HepG2 (cell line): ENCODE measurements around the gene C19orf47.

Source experiments
- ARHGAP35 ChIP-seq: sonication (generic); formaldehyde crosslinking; IDR thresholded peaks from 2 replicates; pipeline ENCODE4 v1.9.0; 2022; ENCODE audit warnings: mild to moderate bottlenecking, inconsistent platforms, moderate library complexity, missing genetic modification reagents, borderline replicate concordance
- ATF7 ChIP-seq, 2 experiments: fragments of 450-650 bp in 1 of 2; sonication (generic) in 1 of 2; formaldehyde crosslinking in 1 of 2; IDR thresholded peaks; 2 replicates each; pipeline versions ENCODE4 v1.4.0 to v1.6.1; 2016 to 2020; ENCODE audit warnings: antibody characterized with exemption in 1 of 2, mild to moderate bottlenecking in 1 of 2, missing genetic modification reagents in 1 of 2
- ELF4 ChIP-seq: sonication (generic); formaldehyde crosslinking; IDR thresholded peaks from 2 replicates; pipeline ENCODE4 v1.5.0; 2020; ENCODE audit warnings: missing genetic modification reagents, mild to moderate bottlenecking, moderate library complexity, borderline replicate concordance
- MAFF ChIP-seq: IDR thresholded peaks from 2 replicates; pipeline ENCODE4 v1.6.1; 2011; ENCODE audit warnings: low read depth, low read length, improper control_type of control experiment
- MLX ChIP-seq: IDR thresholded peaks from 2 replicates; pipeline ENCODE4 v1.6.1; 2016
- MTA3 ChIP-seq: sonication (generic); formaldehyde crosslinking; IDR thresholded peaks from 2 replicates; pipeline ENCODE4 v1.4.0; 2020; ENCODE audit warnings: missing genetic modification reagents
- RELA ChIP-seq: sonication (generic); formaldehyde crosslinking; IDR thresholded peaks from 2 replicates; pipeline ENCODE4 v1.4.0; 2020; ENCODE audit warnings: missing genetic modification reagents
- TBP ChIP-seq: sonication (generic); formaldehyde crosslinking; IDR thresholded peaks from 2 replicates; pipeline ENCODE4 v1.5.0; 2020; ENCODE audit warnings: missing genetic modification reagents
- THAP11 ChIP-seq: IDR thresholded peaks from 2 replicates; pipeline ENCODE4 v1.6.1; 2016; ENCODE audit warnings: missing biosample characterization, missing genetic modification reagents
- ZNF777 ChIP-seq: sonication (generic); formaldehyde crosslinking; IDR thresholded peaks from 2 replicates; pipeline ENCODE4 v1.4.0; 2020; ENCODE audit warnings: missing genetic modification reagents
- TF ChIP-seq, protein P1 (sequence below): IDR thresholded peaks from 2 replicates; pipeline ENCODE4 v1.6.1; 2016; ENCODE audit warnings: missing compliant biosample characterization, missing genetic modification reagents, borderline replicate concordance
- TF ChIP-seq, protein P2 (sequence below): sonication (generic); formaldehyde crosslinking; IDR thresholded peaks from 2 replicates; pipeline ENCODE4 v1.4.0; 2020; ENCODE audit warnings: mild to moderate bottlenecking, missing genetic modification reagents

DNA sequence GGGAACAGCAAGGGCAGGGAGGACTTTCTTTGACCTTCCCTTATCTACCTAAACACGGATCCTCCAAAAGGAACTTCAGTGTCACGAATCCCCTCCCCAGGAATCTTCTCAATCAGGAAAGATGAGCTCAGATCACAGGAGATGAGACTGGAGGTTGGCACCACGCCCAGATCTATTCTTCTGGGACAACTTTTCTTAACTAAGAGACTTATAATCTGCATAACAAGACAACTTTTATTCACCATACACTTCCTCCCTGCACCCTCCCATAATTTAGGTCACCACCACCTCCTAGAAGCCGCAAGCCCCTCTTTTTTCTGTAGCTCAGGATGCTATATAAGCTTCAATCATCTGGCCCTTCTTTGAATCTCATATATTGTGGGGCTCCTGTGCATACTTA is 43.9 kb downstream of the C19orf47 start:
- TF ChIP-seq THAP11 (CRISPR knock-in tag), result no peak
- TF ChIP-seq, protein P1, sequence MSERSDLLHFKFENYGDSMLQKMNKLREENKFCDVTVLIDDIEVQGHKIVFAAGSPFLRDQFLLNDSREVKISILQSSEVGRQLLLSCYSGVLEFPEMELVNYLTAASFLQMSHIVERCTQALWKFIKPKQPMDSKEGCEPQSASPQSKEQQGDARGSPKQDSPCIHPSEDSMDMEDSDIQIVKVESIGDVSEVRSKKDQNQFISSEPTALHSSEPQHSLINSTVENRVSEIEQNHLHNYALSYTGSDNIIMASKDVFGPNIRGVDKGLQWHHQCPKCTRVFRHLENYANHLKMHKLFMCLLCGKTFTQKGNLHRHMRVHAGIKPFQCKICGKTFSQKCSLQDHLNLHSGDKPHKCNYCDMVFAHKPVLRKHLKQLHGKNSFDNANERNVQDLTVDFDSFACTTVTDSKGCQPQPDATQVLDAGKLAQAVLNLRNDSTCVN (CRISPR knock-in tag), result no peak
- no peak for TF ChIP-seq ATF7 (IDR thresholded peaks at IDR 0.05)
- no peak for TF ChIP-seq ATF7 (CRISPR knock-in tag; IDR thresholded peaks at IDR 0.05)
- no peak for TF ChIP-seq MTA3 (CRISPR knock-in tag)
- TF ChIP-seq RELA (CRISPR knock-in tag), result no peak
- no peak for TF ChIP-seq ELF4
- TF ChIP-seq MLX (CRISPR knock-in tag), result no peak
- TF ChIP-seq, protein P2, sequence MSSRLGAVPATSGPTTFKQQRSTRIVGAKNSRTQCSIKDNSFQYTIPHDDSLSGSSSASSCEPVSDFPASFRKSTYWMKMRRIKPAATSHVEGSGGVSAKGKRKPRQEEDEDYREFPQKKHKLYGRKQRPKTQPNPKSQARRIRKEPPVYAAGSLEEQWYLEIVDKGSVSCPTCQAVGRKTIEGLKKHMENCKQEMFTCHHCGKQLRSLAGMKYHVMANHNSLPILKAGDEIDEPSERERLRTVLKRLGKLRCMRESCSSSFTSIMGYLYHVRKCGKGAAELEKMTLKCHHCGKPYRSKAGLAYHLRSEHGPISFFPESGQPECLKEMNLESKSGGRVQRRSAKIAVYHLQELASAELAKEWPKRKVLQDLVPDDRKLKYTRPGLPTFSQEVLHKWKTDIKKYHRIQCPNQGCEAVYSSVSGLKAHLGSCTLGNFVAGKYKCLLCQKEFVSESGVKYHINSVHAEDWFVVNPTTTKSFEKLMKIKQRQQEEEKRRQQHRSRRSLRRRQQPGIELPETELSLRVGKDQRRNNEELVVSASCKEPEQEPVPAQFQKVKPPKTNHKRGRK (CRISPR knock-in tag), result no peak
- no peak for TF ChIP-seq MAFF
- TF ChIP-seq ARHGAP35 (CRISPR knock-in tag), result no peak
- no peak for TF ChIP-seq TBP (CRISPR knock-in tag)
- TF ChIP-seq ZNF777 (CRISPR knock-in tag), result no peak
